Colonic mucosa (tissue), 4 donors: ENCODE results near the gene GRIN2A. TPM values are rescaled to one million over a fixed set of nuclear protein-coding genes. Genes with fewer than 3 reads are reported as not detected.

Experiments used
- DNase-seq: peaks from one replicate; pipeline ENCODE4 v3.0.0-alpha.2; 2020
- H3K27ac ChIP-seq: fragments of 200-600 bp; one replicate; pipeline ENCODE4 v1.8.0; 2021
- H3K27me3 ChIP-seq: fragments of 200-600 bp; one replicate; pipeline ENCODE4 v1.8.0; 2021
- H3K36me3 ChIP-seq: fragments of 200-600 bp; one replicate; pipeline ENCODE4 v1.8.0; 2021
- H3K4me1 ChIP-seq: fragments of 200-600 bp; one replicate; pipeline ENCODE4 v1.8.0; 2021; ENCODE audit warnings: mild to moderate bottlenecking
- H3K4me3 ChIP-seq: fragments of 200-600 bp; one replicate; pipeline ENCODE4 v1.8.0; 2021
- H3K9ac ChIP-seq, 2 donors: one replicate each; pipeline ENCODE4 v1.7.0; 2013; ENCODE audit warnings: control low read depth in 2 of 2, low read depth in 2 of 2, low read length in 2 of 2
- H3K9me3 ChIP-seq: fragments of 200-600 bp; one replicate; pipeline ENCODE4 v1.8.0; 2021
- intact Hi-C: fragments of 100-400 bp; cut with DNase I; formaldehyde crosslinking; loops from one replicate; pipeline ENCODE4 v1.14.1; 2022
- total RNA-seq, 2 donors: library from RNA; stranded (reverse); fragmentation: NEBNext Ultra II Directional in 1 of 2; extraction: Animal tissue kit (Norgen Biotek cat#: 25700) in 1 of 2; gene quantifications; one replicate each; pipeline ENCODE4 v1.2.1, GENCODE V29; 2021
- TF ChIP-seq, protein P1 (sequence below): fragments of 200-600 bp; IDR thresholded peaks from one replicate; pipeline ENCODE4 v1.8.0; 2022; ENCODE audit warnings: antibody characterized with exemption, mild to moderate bottlenecking
- donor health status: healthy.
- donor health status: DM: no; HTN: no; CAD: no.
- donor health status: DM: no; HTN: no; CAD: no.

The GRIN2A gene
- total RNA-seq, 2 donors from 2014 or later, result 0.15 to 0.40 TPM

DNA sequence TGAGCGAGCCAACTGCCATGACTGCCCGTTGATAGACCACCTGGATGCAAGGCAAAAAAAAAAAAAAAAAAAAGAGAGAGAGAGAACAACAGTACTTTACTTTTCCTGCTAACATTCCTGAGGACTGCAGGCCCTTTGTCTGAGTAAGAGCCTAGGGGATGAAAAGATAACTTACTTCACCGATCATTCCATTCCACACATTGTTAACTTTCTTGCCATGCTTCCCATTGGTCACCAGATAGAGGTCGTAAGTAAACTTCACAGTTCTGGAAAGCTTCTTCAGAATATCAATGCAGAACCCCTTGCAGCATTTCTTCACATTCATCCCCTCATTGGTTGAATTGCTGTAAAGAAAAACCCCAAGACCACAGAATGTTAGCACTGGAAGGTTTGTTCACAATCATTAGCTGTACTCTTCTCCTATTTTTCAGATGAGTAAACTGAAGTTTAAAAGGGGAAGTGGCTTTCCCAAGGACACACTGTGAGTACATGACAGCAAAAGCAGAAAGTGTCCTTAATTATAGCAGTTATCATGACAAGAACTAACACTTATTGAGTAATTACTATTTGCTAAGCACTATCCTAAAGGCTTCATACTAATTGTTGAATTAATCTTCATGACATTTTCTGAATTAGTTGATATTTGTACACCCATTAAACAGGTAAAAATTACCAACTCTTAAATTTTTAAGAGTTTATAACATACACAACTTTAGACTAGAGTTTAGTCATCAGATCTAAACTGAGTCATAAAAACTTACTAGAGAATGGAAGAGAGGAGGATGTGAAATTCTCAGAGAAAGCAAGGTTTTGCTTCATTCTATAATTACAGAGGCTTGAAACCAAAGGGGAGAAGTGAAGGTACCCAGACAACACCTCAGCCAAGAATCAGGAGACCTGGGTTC is 341.2 kb downstream of the GRIN2A start:
- DNase-seq, result no peak
- H3K9ac ChIP-seq, result no peak overlapping the region

DNA sequence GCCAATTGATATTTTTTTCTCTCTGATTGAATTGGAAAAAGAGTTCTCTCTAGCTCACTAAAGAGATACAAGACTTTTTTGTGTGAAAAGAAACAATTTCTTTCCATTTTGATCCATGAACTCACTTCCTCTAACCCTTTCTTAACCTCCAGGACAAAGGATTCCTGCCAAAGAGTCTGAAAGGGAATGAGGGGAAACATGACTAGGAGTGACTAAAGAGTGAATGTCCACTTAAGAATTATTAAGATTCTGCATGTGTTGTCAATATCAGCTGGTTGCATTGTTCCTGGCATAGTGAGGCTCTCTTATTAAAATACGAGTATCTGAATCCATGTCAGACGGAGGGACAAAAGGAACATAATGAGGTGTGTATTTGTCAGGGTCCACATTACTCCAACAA is 344.7 kb downstream of the GRIN2A start:
- Histone ChIP-seq H3K4me3 (no peak overlapping the region), H3K36me3 (no peaks in the 10 kb centered on the region), H3K9me3 (no peaks in the 10 kb centered on the region), H3K4me1 (no peaks in the 10 kb centered on the region), H3K27me3 (no peaks in the 10 kb centered on the region), H3K9ac (no peak overlapping the region), H3K27ac (no peak overlapping the region)
- no peak for DNase-seq
- intact Hi-C loops, result no loop called here
- TF ChIP-seq, protein P1, sequence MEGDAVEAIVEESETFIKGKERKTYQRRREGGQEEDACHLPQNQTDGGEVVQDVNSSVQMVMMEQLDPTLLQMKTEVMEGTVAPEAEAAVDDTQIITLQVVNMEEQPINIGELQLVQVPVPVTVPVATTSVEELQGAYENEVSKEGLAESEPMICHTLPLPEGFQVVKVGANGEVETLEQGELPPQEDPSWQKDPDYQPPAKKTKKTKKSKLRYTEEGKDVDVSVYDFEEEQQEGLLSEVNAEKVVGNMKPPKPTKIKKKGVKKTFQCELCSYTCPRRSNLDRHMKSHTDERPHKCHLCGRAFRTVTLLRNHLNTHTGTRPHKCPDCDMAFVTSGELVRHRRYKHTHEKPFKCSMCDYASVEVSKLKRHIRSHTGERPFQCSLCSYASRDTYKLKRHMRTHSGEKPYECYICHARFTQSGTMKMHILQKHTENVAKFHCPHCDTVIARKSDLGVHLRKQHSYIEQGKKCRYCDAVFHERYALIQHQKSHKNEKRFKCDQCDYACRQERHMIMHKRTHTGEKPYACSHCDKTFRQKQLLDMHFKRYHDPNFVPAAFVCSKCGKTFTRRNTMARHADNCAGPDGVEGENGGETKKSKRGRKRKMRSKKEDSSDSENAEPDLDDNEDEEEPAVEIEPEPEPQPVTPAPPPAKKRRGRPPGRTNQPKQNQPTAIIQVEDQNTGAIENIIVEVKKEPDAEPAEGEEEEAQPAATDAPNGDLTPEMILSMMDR, result no peak

More for the DNA sequence above, 341.2 kb downstream of the GRIN2A start:
- Histone ChIP-seq H3K27ac (no peak overlapping the region), H3K9me3 (no peaks in the 10 kb centered on the region), H3K36me3 (no peaks in the 10 kb centered on the region), H3K4me3 (no peak overlapping the region), H3K4me1 (no peaks in the 10 kb centered on the region), H3K27me3 (no peaks in the 10 kb centered on the region)
- TF ChIP-seq, protein P1, result no peak
- intact Hi-C loops, result no loop called here

DNA sequence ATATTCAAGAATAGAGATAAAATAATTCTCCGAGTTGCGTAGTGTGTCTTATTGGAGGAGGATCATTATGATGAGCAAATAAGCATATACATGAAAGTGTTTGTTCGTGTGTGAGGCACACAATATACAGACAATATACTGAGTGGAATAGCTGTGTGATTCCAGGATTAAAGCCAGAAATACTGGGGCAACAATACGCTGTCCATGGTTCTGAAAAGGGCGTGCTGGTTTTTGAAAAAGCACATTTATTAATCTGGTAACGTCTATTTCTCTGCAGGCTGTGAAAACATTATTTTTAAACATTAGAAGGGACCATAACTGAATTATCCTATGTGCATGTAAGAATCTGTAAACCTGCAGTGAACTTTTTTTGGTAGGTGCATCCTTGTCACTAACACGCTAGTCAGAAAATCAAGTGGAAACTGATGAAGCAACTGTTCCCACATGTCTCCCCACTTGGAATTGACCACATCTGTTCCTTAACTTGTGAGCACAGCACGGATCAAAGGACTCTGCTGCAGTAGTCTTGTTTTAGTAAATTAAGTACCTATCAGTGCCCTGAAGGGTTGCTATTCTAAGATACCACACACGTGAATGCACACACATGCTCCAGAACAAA is 346.0 kb downstream of the GRIN2A start:
- intact Hi-C loops, result no loop called here
- TF ChIP-seq, protein P1, result no peak
- H3K27ac ChIP-seq, result no peak overlapping the region
- H3K27me3 ChIP-seq, result no peaks in the 10 kb centered on the region
- H3K4me3 ChIP-seq, result no peak overlapping the region
- no peak overlapping the region for H3K9ac ChIP-seq
- DNase-seq, result no peak
- no peaks in the 10 kb centered on the region for H3K4me1 ChIP-seq
- H3K9me3 ChIP-seq, result no peaks in the 10 kb centered on the region
- no peaks in the 10 kb centered on the region for H3K36me3 ChIP-seq

DNA sequence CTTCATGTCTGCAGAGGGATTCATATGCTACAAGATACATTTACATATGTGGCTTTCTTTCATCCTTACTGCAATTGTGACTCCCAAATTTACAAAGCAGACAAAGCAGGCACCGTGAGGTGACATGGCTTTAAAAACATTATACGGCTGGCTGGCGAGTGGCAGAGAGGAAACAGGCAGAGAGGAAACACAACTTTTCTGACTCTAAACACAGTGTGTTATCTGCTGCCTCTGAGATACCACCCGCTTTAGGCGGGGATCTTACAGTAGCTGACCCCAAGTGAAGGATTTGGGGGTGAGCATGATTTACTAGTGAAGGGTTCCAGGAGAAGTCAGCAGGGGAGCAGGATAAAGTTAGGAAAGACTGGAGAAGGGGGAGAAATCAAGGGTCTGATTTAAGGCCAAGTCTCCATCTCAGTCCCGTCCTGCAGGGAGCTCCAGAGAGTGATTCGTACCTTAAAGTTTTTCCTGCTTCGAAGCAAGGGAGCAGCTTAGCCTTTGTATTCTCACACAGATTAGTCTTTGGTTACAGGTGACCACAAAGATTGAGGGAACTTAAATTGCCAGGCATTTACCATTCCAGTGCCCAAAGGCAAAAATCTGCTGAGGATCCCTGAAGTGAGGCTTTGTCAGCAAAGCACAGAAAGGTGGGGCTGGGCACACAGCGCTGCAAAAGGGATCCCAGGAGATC is 355.0 kb downstream of the GRIN2A start:
- Histone ChIP-seq H3K27me3 (no peaks in the 10 kb centered on the region), H3K27ac (no peak overlapping the region), H3K9ac (no peak overlapping the region), H3K4me1 (no peaks in the 10 kb centered on the region), H3K36me3 (no peaks in the 10 kb centered on the region), H3K4me3 (no peak overlapping the region), H3K9me3 (no peaks in the 10 kb centered on the region)
- intact Hi-C loops, result no loop called here
- TF ChIP-seq, protein P1, result no peak
- DNase-seq, result no peak

DNA sequence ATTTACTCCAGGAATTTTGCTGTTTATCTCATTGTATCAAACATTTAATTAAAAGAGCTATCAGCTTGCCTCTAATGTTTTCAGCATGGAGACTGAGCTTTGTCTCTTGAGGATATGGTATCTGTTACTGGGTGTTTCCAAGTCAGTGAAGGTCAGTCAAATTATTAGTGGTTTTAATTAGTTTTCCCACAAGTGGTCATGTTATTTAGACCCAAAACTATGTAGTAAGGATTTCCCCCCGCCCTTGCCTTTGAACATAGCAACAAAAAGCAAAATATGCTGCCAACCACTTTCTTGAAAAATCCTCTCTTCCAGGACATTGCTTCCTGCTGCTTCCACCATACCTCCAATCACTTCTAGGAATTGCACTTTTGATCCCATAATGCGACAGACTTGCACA is 355.6 kb downstream of the GRIN2A start:
- Histone ChIP-seq H3K4me1 (no peaks in the 10 kb centered on the region), H3K9me3 (no peaks in the 10 kb centered on the region), H3K27ac (no peak overlapping the region), H3K36me3 (no peaks in the 10 kb centered on the region), H3K27me3 (no peaks in the 10 kb centered on the region), H3K9ac (no peak overlapping the region), H3K4me3 (no peak overlapping the region)
- TF ChIP-seq, protein P1, result no peak
- intact Hi-C loops, result no loop called here
- no peak for DNase-seq
